ENCODE results near the gene GYG2. TPM values are rescaled to one million over a fixed set of nuclear protein-coding genes. Genes with fewer than 3 reads are reported as not detected.
A peak's percentile ranks its signal among the peaks of the same experiment; 100 is the strongest.

Gene GYG2
- total RNA-seq, 1 donor, result 1.1 TPM

DNA sequence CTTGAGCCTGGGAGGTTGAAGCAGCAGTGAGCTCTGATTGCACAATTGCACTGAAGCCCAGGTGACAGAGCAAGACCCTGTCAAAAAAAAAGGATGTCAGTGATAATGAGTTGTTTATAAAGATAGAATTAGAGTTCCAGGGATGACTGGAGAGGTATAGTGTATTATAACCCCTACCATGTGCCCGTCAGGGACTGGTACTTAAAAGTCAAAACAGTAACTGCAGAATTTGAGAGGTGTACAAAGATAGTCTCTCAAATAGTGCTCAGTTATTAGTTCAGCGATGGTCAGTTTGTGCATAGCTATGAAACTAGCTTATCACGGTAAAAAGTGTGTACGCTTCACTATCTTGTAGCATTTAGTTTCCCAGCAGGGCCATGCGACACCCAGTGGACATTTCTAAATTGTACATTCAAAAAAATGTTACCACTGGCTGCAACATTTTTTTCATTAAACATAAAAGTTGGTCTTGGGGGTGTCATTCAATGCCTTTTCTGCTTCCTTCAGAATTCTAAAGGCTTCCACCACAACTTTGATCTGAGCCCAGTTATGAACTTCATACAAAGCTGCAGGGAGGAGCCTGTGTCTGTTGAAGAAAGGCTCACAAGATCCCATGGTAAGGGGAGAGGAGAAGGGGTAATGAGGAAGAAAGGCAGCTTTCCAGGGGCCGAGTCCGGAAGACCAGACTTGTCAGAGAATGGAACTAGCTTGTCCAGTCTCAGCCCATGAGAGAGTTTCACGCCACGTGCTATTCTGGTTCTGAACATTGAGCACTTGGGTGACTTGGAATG lies 9.2 kb upstream of the GYG2 start:
- DNase-seq (ENCODE audit: low read depth), result peak; percentile 71
- peak; percentile 66 for TF ChIP-seq CTCF (IDR thresholded peaks at IDR 0.05; ENCODE audit: insufficient read depth, low read length)
- H3K4me3 ChIP-seq (ENCODE audit: low read depth, low read length), result no peak overlapping the region

DNA sequence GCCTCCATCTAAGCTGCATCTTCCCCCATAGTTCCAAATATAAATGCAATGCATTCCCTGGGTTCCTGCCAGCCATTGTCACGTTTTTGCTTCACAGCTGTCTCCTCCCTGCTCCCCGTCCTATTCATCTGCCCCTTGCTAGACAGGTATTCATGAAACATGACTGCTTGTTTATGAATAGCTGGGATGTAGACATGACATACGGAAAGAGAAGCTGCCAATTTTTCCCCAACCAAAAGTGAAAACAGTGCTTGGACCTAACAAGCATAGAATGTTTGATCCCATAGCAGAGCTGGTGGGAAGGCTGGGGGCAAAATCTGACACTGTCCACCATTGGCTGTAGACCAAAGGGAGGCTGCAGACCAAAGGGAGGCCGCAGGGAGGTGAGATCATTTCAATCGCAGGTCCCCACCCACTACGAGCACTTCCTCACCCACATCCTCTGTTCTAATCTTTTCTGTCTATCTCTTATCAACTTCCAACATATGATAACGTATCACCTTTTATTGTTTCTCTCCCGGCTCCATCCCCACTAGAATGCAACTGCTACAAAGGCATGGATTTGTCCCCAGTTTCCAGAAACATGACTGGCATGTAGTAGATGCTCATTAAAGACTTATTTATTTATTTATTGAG lies 8.5 kb upstream of the GYG2 start:
- no peak overlapping the region for H3K4me3 ChIP-seq (ENCODE audit: low read depth, low read length)
- no peak for TF ChIP-seq CTCF (IDR thresholded peaks at IDR 0.05; ENCODE audit: insufficient read depth, low read length)
- DNase-seq (ENCODE audit: low read depth), result peak; percentile 15

DNA sequence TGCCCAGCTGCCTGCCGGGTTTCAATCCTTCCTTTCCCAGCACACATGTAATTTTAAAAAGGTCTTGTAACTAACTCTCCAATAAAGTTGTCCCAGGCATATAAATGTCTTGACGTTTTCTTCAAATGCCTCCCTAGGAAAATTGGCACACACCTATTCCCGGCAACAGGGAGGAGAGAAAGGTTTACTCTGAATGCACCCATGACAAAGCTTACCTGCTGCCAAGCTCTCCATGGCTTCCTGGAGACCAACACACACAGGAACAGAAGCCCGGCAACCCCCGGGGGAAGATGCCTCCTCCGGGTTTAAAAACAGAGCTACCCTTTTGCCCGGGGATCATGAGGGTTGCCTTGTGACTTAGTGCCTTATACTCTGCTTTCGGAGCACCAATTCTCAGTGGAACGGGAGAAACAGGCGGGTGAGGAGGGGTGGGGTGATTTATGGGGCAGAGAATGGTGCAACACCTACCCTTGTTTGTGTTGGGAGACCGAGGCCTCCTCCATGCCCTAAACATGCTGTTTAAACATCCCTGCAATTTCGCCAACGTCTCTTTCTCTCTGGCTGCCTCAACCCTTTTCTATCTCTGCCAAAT lies 4.8 kb upstream of the GYG2 start:
- no peak overlapping the region for H3K4me3 ChIP-seq (ENCODE audit: low read depth, low read length)
- no peak for DNase-seq (ENCODE audit: low read depth)
- TF ChIP-seq CTCF (IDR thresholded peaks at IDR 0.05; ENCODE audit: insufficient read depth, low read length), result no peak

DNA sequence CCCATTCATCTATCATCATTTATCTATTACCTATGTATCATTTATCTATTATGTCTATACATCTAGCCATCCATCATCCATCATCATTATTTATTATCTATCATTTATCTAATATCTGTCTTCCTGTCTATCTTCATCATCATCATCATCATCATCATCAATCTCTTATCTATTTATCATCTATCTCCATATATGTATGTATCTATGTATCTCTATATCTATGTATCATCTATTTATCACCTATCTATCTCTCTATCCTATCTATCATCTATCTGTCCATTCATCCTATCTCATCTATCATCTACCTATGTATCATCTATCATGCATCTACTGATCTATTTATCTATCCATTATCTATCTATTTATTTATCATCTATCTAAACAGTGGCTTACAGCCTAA lies 3.8 kb upstream of the GYG2 start:
- no peak overlapping the region for H3K4me3 ChIP-seq (ENCODE audit: low read depth, low read length)
- TF ChIP-seq CTCF (IDR thresholded peaks at IDR 0.05; ENCODE audit: insufficient read depth, low read length), result no peak
- no peak for DNase-seq (ENCODE audit: low read depth)

- DNase-seq (ENCODE audit: low read depth), result no peak
- no peak for TF ChIP-seq CTCF (IDR thresholded peaks at IDR 0.05; ENCODE audit: insufficient read depth, low read length)
- peak overlapping the region; percentile 61 for H3K4me3 ChIP-seq (ENCODE audit: low read depth, low read length)
Measured at GRCh38 chrX:2828959-2829411, 255 bp downstream of the GYG2 start.

- H3K4me3 ChIP-seq (ENCODE audit: low read depth, low read length), result peak overlapping the region; percentile 61
- no peak for TF ChIP-seq CTCF (IDR thresholded peaks at IDR 0.05; ENCODE audit: insufficient read depth, low read length)
- no peak for DNase-seq (ENCODE audit: low read depth)
Measured at GRCh38 chrX:2829469-2830246, 928 bp downstream of the GYG2 start.
